ENCODE data around the gene MAGEC3. TPM values are rescaled to one million over a fixed set of nuclear protein-coding genes. Genes with fewer than 3 reads are reported as not detected.
"Not testable (repeated sequence)": the region's sequence is repeated elsewhere in the genome, so short reads cannot be mapped to it uniquely, and the experiment has no call there.

MAGEC3 gene, protein sequence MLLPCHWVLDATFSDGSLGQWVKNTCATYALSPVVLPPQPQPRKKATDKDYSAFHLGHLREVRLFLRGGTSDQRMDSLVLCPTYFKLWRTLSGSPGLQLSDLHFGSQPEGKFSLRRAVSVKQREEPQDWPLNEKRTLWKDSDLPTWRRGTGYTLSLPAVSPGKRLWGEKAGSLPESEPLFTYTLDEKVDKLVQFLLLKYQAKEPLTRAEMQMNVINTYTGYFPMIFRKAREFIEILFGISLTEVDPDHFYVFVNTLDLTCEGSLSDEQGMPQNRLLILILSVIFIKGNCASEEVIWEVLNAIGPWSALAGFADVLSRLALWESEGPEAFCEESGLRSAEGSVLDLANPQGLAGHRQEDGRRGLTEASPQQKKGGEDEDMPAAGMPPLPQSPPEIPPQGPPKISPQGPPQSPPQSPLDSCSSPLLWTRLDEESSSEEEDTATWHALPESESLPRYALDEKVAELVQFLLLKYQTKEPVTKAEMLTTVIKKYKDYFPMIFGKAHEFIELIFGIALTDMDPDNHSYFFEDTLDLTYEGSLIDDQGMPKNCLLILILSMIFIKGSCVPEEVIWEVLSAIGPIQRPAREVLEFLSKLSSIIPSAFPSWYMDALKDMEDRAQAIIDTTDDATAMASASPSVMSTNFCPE
- not detected in 2 replicates for total RNA-seq (2014; rRNA removed; shearing (Covaris generic))

DNA sequence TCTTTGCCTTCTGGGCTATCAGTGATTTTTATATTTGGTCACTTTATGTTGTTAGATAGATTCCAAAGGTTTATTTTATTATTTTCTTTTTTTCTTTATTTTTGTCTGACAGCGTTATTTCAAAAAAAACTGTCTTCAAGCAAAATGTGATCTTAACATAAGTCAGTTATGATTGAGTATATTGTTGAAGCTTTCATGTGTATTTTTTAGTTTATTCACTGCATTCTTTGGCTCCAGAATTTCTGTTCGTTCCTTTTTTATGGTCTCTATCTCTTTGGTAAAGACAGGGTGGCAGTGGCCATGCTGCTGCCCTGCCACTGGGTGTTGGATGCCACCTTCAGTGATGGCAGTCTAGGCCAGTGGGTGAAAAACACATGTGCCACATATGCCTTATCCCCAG lies at the start of gene MAGEC3:
Gene MAGEC3 (plus strand): TSS at position 301 of the 400 bp plus-strand sequence. CDS start 0 bp downstream, at position 301.
- H3K27ac ChIP-seq = no peak within 1 kb of the TSS
- H3K4me1 ChIP-seq (replicated peaks) = no peaks in the 10 kb centered on the region
- no peak within 1 kb of the TSS for H3K4me3 ChIP-seq
- H3K36me3 ChIP-seq = no peaks in the 10 kb centered on the region
- no peaks in the 10 kb centered on the region for H3K27me3 ChIP-seq (replicated peaks)
- H3K9me3 ChIP-seq (replicated peaks) = no peaks in the 10 kb centered on the region
- no peak for DNase-seq (ENCODE audit: low read depth in 1 of 2, low spot score in 2 of 2)

DNA sequence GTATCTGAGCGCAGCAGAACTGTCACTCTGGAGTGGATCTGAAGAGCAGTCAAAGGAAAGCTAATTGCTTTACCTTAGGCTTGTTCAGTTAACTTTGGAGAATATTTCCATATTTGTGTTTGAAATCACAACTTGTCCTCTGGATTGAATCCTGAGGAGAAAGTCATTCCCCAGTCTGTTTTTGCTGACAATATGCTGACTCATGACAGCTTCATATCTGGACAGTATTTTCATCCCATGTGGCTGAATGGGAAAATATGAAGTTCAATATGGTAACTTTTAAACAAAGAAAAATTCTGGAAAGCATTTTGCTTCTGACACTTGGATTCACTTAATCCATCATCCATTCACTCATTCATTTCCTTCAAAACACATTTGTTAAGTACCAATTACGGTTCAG lies 46.3 kb upstream of the MAGEC3 start:
- no peak for DNase-seq (ENCODE audit: low read depth in 1 of 2, low spot score in 2 of 2)

DNA sequence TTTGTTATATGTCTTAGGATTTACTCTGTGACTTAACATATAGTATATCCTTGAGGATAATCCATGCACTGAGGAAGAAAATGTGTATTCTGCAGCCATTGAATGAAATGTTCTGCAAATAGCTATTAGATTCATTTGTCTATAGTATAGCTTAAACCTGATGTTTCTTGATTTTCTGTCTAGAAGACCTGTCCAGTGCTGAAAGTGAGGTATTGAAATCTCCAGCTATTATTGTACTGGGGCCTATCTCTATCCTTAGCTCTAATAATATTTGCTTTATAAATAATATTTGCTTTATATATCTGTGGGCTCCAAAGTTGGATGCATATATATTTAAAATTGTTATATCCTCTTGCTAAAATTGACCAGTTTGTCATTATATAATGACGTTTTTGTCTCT lies 26.7 kb upstream of the MAGEC3 start:
- Histone ChIP-seq H3K4me1 (replicated peaks) (no peaks in the 10 kb centered on the region), H3K9me3 (replicated peaks) (no peaks in the 10 kb centered on the region), H3K4me3 (no peak overlapping the region), H3K27me3 (replicated peaks) (no peaks in the 10 kb centered on the region), H3K27ac (no peak overlapping the region), H3K36me3 (no peaks in the 10 kb centered on the region)
- DNase-seq (ENCODE audit: low read depth in 1 of 2, low spot score in 2 of 2) = no peak

More for the DNA sequence above, 46.3 kb upstream of the MAGEC3 start:
- Histone ChIP-seq H3K36me3 (no peaks in the 10 kb centered on the region), H3K4me3 (no peak overlapping the region), H3K27me3 (replicated peaks) (no peaks in the 10 kb centered on the region), H3K27ac (no peak overlapping the region), H3K9me3 (replicated peaks) (no peaks in the 10 kb centered on the region), H3K4me1 (replicated peaks) (no peaks in the 10 kb centered on the region)

DNA sequence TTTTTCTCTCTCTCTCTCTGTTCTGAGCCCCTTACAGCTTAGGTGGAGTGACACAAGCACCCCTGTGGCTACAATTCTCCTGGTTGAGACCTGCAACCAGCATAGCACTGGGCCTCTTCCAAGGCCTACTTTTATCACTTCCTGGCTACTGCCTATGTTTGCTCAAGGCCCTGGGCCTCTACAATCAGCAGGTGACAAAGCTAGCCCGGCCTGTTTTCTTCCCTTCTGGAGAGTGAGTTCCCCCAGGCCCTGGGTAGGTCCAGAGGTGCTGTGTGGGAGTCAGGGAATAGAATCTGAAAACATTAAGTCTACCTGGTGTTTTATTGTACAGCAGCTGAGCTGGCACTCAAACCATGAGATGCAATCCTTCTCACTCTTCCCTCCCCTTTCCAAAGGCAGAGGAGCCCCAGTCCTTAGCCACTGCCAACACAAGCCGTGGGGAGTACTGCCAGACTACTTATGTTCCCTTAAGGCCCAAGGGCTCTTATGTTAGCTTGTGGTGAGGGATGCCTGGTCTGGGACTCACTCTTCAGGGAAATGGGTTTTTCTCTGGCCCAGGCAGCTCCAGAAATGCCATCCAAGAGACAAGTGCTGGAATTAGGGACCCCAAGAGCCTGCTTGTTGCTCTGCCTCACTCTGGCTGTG lies 23.8 kb upstream of the MAGEC3 start:
- no peaks in the 10 kb centered on the region for H3K27me3 ChIP-seq (replicated peaks)
- no peak for DNase-seq (ENCODE audit: low read depth in 1 of 2, low spot score in 2 of 2)

DNA sequence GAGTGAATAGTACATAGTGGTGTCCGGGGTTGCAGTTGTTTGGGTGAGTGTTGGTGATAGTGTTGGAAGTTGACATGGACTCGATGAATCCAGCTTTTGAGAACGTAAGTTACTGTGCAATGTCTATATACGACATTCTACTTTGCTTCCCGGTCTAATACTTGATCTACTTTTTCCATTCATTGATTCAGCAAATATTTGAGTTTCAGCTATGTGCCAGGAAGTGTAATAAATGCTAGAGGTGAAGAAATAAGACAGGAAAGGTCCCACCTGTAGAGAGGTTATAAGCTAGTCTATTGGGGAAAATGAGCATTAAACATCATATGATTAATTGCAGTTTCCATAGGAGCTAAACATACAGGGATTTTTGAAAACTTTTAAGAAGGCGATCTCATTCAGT lies 22.2 kb upstream of the MAGEC3 start:
- no peak overlapping the region for H3K4me3 ChIP-seq
- H3K27ac ChIP-seq = no peak overlapping the region
- H3K4me1 ChIP-seq (replicated peaks) = no peaks in the 10 kb centered on the region
- no peaks in the 10 kb centered on the region for H3K27me3 ChIP-seq (replicated peaks)
- H3K9me3 ChIP-seq (replicated peaks) = no peaks in the 10 kb centered on the region
- no peaks in the 10 kb centered on the region for H3K36me3 ChIP-seq
- no peak for DNase-seq (ENCODE audit: low read depth in 1 of 2, low spot score in 2 of 2)

More for the DNA sequence above, 23.8 kb upstream of the MAGEC3 start:
- Histone ChIP-seq H3K4me1 (replicated peaks) (no peaks in the 10 kb centered on the region), H3K4me3 (no peak overlapping the region), H3K27ac (no peak overlapping the region), H3K36me3 (no peaks in the 10 kb centered on the region), H3K9me3 (replicated peaks) (no peaks in the 10 kb centered on the region)

DNA sequence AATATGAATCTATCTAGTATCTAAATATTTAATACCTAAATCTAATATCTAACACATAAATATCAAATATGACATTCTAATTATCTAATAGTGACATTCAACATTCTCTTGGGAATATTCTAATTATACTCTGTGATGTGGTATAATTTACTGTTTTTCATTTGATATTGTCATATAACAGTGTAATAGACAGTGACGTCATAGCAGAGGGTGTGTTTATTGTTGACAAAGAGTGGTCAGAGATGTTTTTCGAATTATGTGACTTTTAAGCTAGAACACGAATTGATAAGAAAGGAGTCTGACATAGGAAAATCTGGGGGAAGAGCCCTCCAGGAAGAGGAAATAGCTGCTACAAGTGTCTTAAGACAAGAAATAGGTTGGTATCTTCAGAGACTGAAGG lies 5.9 kb upstream of the MAGEC3 start:
- no peak overlapping the region for H3K4me3 ChIP-seq
- DNase-seq (ENCODE audit: low read depth in 1 of 2, low spot score in 2 of 2) = no peak

DNA sequence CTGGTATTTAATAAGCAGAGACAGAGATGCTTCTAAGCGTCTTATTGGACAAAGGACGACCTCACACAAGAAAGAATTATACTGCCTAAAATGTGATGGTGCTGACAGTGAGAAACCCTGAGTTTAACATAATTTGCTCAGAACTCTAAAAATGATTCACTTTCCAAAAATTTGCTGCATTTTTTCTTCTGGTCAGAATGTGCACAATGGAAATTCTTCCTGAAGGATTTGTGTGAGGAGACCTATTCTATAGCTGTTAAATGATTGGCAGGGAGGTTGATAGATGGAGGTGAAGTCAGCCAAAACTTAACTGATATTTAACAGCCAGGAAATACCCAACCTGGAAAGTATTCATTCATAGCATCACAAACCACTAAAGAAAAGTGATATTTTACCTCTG lies 1.7 kb downstream of the MAGEC3 start:
- DNase-seq (ENCODE audit: low read depth in 1 of 2, low spot score in 2 of 2) = no peak
- no peaks in the 10 kb centered on the region for H3K4me1 ChIP-seq (replicated peaks)
- H3K36me3 ChIP-seq = no peaks in the 10 kb centered on the region
- H3K27ac ChIP-seq = no peak overlapping the region
- H3K4me3 ChIP-seq = no peak overlapping the region
- no peaks in the 10 kb centered on the region for H3K9me3 ChIP-seq (replicated peaks)
- H3K27me3 ChIP-seq (replicated peaks) = no peaks in the 10 kb centered on the region

More for the DNA sequence above, 5.9 kb upstream of the MAGEC3 start:
- no peaks in the 10 kb centered on the region for H3K9me3 ChIP-seq (replicated peaks)
- no peaks in the 10 kb centered on the region for H3K27me3 ChIP-seq (replicated peaks)
- H3K4me1 ChIP-seq (replicated peaks) = no peaks in the 10 kb centered on the region
- no peaks in the 10 kb centered on the region for H3K36me3 ChIP-seq
- H3K27ac ChIP-seq = no peak overlapping the region

DNA sequence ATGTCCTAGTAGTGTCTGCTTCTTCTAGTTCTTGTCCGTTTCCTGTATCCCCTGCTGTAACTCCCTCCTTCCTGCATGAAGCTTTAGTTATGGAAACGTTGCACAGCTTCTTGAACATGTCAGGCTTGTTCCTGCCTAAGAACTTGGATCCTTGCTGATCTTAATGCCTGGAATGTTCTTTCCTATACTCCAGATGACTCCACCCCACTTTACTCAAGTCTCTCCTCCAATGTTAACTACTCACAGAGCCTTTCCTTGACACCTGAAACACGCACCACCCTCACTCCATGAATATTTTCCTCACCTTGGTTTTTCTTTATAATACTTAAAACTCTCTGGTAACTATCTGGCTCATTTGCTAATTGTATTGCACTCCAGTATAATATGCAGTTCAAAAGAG lies 19.4 kb downstream of the MAGEC3 start:
- Histone ChIP-seq H3K27ac (no peak overlapping the region), H3K4me3 (no peak overlapping the region), H3K9me3 (replicated peaks) (no peaks in the 10 kb centered on the region), H3K36me3 (no peaks in the 10 kb centered on the region), H3K27me3 (replicated peaks) (no peaks in the 10 kb centered on the region), H3K4me1 (replicated peaks) (no peaks in the 10 kb centered on the region)
- no peak for DNase-seq (ENCODE audit: low read depth in 1 of 2, low spot score in 2 of 2)

DNA sequence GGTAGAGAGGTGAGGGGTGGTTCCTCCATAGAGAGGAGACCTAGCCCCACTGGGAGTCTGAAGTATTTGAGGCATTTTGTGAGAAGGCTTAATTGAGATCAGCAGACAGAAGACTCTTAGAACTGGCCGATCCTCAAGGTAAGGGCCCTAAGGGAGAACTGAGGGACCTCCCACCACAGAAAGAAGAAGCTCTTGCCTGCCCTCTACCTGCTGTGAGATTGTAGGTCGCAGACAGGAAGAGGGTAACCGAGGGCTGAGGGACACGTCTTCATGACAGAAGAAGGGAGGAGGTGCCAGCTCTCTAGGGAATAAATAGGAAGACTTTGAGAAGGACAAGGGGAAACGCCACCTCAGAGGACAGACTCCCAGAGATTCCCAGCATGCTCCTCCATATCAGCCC lies 41.5 kb downstream of the MAGEC3 start:
- no peaks in the 10 kb centered on the region for H3K4me1 ChIP-seq (replicated peaks)
- H3K4me3 ChIP-seq = no peak overlapping the region
- no peak for DNase-seq (ENCODE audit: low read depth in 1 of 2, low spot score in 2 of 2)
- no peaks in the 10 kb centered on the region for H3K27me3 ChIP-seq (replicated peaks)
- H3K27ac ChIP-seq = no peak overlapping the region
- no peaks in the 10 kb centered on the region for H3K9me3 ChIP-seq (replicated peaks)
- H3K36me3 ChIP-seq = no peaks in the 10 kb centered on the region

DNA sequence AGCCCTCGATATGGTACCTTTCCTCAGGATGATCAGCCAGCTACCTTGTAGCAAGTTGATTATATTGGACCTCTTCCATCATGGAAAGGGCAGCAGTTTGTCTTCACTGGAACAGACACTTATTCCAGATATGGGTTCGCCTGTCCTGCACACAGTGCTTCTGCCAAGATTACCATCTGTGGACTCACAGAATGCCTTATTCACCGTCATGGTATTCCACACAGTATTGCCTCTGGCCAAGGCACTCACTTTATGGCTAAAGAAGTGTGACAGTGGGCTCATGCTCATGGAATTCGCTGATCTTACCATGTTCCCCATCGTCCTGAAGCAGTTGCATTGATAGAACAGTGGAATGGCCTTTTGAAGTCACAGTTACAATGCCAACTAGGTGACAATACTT lies 50.7 kb downstream of the MAGEC3 start:
- not testable (repeated sequence) for H3K9me3 ChIP-seq (replicated peaks); H3K4me1 ChIP-seq (replicated peaks); H3K27ac ChIP-seq; DNase-seq (ENCODE audit: low read depth in 1 of 2, low spot score in 2 of 2); H3K36me3 ChIP-seq; H3K27me3 ChIP-seq (replicated peaks); H3K4me3 ChIP-seq

DNA sequence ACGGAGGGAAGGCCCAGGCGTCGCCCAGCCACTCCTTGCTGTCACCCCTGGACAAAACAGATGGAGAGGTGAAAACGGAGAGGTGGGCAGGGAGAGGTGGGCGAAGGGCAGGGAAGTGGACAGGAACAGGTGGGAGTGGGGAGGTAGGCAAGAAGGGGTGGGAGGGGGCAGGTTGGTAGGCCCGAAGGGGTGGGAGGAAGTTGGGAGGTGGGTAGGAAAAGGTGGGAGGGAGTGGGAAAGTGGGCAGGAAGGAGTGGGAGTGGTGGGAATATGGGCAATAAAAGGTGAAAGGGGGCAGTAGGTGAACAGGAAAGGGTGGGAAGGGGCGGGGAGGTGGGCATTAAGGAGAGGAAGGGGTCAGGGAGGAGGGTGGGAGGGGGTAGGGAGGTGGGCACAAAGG lies 56.6 kb downstream of the MAGEC3 start:
- H3K27me3 ChIP-seq (replicated peaks) = no peaks in the 10 kb centered on the region
- H3K9me3 ChIP-seq (replicated peaks) = no peaks in the 10 kb centered on the region
- no peaks in the 10 kb centered on the region for H3K4me1 ChIP-seq (replicated peaks)
- H3K27ac ChIP-seq = no peak overlapping the region
- no peak for DNase-seq (ENCODE audit: low read depth in 1 of 2, low spot score in 2 of 2)
- H3K4me3 ChIP-seq = no peak overlapping the region
- H3K36me3 ChIP-seq = no peaks in the 10 kb centered on the region

DNA sequence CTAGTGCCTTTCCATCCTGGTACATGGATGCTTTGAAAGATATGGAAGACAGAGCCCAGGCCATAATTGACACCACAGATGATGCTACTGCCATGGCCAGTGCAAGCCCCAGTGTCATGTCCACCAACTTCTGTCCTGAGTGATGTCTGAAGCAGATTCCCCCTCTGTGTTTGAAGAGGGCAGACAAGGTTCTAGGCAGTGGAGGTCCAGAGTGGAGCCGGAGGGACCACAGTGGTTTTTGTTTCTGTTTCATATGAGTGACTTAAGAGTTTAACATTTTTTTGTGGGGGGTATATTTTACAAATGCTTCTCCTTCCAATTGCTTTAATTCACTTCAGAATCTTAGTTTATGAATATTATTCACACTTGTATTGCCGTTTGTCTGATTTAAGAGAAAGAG lies 59.6 kb downstream of the MAGEC3 start:
- H3K9me3 ChIP-seq (replicated peaks) = no peaks in the 10 kb centered on the region
- no peaks in the 10 kb centered on the region for H3K4me1 ChIP-seq (replicated peaks)
- no peaks in the 10 kb centered on the region for H3K27me3 ChIP-seq (replicated peaks)
- no peak for DNase-seq (ENCODE audit: low read depth in 1 of 2, low spot score in 2 of 2)
- H3K27ac ChIP-seq = no peak overlapping the region
- no peaks in the 10 kb centered on the region for H3K36me3 ChIP-seq
- H3K4me3 ChIP-seq = no peak overlapping the region

DNA sequence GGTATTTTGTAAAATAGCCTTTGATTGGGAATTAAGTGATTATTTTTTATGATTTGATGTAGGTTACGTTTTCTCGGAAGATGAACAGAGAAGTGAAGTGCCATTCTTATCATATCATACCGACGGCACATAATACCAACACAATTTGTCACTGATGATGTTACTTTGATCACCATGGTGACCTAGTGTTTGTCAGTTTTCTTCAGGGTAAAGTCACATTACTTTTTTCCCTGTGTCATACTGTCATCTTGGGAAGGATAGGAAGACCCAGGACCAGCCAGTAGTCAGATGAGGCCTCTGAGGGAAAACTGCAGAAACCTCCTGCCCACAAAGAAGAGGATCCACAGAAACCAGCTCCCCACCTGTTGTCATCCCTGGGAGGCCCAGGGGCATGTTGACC lies 64.2 kb downstream of the MAGEC3 start:
- H3K36me3 ChIP-seq = no peaks in the 10 kb centered on the region
- DNase-seq (ENCODE audit: low read depth in 1 of 2, low spot score in 2 of 2) = no peak
- H3K27ac ChIP-seq = no peak overlapping the region
- no peaks in the 10 kb centered on the region for H3K4me1 ChIP-seq (replicated peaks)
- H3K4me3 ChIP-seq = no peak overlapping the region
- no peaks in the 10 kb centered on the region for H3K27me3 ChIP-seq (replicated peaks)
- H3K9me3 ChIP-seq (replicated peaks) = no peaks in the 10 kb centered on the region

Data from SJSA1 (cell line).